ENCODE measurements around the gene DAND5. TPM values are rescaled to one million over a fixed set of nuclear protein-coding genes. Genes with fewer than 3 reads are reported as not detected.

Gene DAND5
- total and polyA plus RNA-seq, 4 experiments from 2014 or later, result not detected

DNA sequence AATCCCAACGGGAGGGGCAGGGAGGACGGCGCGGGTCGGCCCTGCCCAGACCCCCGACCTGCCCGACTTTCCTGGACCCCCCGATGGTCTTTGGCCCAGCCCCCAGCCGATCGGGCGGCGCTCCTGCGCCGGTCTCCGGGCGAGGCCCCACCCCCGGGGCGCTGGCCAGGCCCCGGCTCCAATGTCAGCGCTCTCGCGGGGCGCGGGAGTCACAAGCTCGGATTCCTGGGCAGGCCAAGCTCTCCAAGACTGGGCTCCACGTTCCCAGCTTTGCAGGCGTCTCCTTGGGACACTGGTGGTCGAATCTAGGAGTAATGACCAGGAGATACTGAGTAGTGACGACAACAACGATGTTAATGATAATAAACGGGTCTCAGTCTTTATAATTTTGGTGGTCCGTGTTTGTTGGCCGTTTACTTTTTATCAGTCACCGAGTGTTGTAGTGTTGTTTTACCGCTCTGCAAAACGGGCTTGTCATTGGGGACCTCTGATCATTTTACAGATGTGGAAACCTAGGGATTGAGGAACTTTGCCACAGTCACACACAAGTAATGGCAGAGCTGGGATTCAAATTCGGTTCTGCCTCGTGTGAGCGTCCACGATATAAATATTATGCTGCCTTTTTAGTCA, 23.2 kb upstream of the DAND5 start:
- H3K4me1 Mint-ChIP-seq, result peaks cover 14 to 52% (median 27%) of the 10 kb centered on the region in 4 donors
- ChIA-PET POLR2A (ENCODE audit: partially characterized antibody) (interaction anchor here (0.6 to 2.7 kb wide), 5 partner anchors 8 to 32 kb away, joined by 3 to 13 read pairs (median 4); partner anchors contain the start of genes FARSA and GADD45GIP1), CTCF (ENCODE audit: partially characterized antibody) (interaction anchor here (0.8 to 1.3 kb wide), 2 partner anchors 20 to 61 kb away, joined by 3 to 5 read pairs; no protein-coding TSS in a partner anchor)
- Histone ChIP-seq H3K36me3 (ENCODE audit: insufficient read depth, low read length) (peaks cover 61% of the 10 kb centered on the region), H3K27ac (ENCODE audit: low read depth, low read length) (peak overlapping the region; percentile 78), H3K4me1 (ENCODE audit: insufficient read depth, low read length) (peaks cover 25% of the 10 kb centered on the region), H3K4me3 (ENCODE audit: low read length in 2 of 2) (peak overlapping the region in 1 of 2 donors; percentile 64), H3K27me3 (ENCODE audit: insufficient read depth, low read length) (no peaks in the 10 kb centered on the region), H3K9me3 (ENCODE audit: control insufficient read depth in 1 of 2, low read length in 2 of 2) (no peaks in the 10 kb centered on the region)
- intact Hi-C loops (cut with micrococcal nuclease), result loop anchor here (5.0 kb wide), 1 partner anchor 154 kb away; the partner anchor contains the start of gene JUNB
- peak overlapping the region; percentile 79 to 91 (median 86) for H3K4me3 Mint-ChIP-seq
- peak in 1 of 5 donors; percentile 43 for DNase-seq
- H3K27ac Mint-ChIP-seq, result peak overlapping the region; percentile 83 to 99 (median 96)
- H3K27me3 Mint-ChIP-seq, result peaks cover 0 to 2% of the 10 kb centered on the region in 2 donors
- peaks cover 0 to 3% (median 0%) of the 10 kb centered on the region in 8 donors for H3K9me3 Mint-ChIP-seq
- peaks cover 37 to 69% of the 10 kb centered on the region in 2 donors for H3K36me3 Mint-ChIP-seq

DNA sequence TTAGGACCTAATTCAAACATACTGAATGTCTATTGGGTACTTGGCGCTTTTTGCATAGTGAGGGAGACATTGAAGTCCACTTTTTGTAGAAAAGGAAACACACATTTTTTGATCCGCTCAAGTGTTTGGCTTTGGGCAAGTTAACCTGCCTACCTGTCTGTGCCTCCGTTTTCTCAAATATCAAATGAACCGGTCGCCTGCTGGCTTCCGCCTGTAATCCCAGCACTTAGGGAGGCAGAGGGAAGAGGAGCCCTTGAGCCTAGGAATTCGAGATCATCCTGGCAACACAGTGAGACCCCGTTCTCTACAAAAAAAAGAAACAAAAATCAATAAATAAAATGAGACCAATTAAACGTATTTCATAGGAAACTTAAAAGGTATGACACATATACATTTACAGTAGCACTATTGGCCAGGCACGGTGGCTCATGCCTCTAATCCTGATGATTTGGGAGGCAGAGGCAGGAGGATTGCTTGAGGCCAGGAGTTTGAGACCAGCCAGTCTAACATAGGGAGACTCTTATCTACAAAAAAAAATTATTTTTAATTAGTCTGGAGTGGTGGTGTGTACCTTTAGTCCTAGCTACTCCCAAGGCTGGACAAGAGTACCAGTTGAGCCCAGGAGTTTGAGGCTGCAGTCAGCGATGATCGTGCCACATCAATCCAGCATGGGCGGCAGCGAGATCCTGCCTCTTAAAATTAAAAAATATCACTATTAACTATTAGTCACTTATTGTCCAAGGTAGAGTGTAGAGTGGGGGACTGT, 22.5 kb upstream of the DAND5 start:
- POLR2A ChIA-PET (ENCODE audit: partially characterized antibody), result interaction anchor here (0.6 to 2.7 kb wide), 8 partner anchors 9 to 156 kb away, joined by 3 to 13 read pairs (median 5); partner anchors contain the start of genes CALR, FARSA, GADD45GIP1 and JUNB
- no peaks in the 10 kb centered on the region for H3K9me3 ChIP-seq (ENCODE audit: control insufficient read depth in 1 of 2, low read length in 2 of 2)
- DNase-seq, result no peak
- H3K36me3 ChIP-seq (ENCODE audit: insufficient read depth, low read length), result peaks cover 57% of the 10 kb centered on the region
- H3K27me3 ChIP-seq (ENCODE audit: insufficient read depth, low read length), result no peaks in the 10 kb centered on the region
- Mint-ChIP-seq H3K9me3 (peaks cover 0 to 3% (median 0%) of the 10 kb centered on the region in 8 donors), H3K4me1 (peaks cover 14 to 52% (median 27%) of the 10 kb centered on the region in 4 donors), H3K27me3 (peaks cover 0 to 2% of the 10 kb centered on the region in 2 donors), H3K36me3 (peaks cover 44 to 73% of the 10 kb centered on the region in 2 donors), H3K4me3 (peak overlapping the region; percentile 79 to 91 (median 86)), H3K27ac (peak overlapping the region; percentile 83 to 99 (median 94))
- intact Hi-C loops (cut with micrococcal nuclease), result loop anchor here (5.0 kb wide), 1 partner anchor 155 kb away; the partner anchor contains the start of gene JUNB
- peaks cover 25% of the 10 kb centered on the region for H3K4me1 ChIP-seq (ENCODE audit: insufficient read depth, low read length)
- peak overlapping the region; percentile 78 for H3K27ac ChIP-seq (ENCODE audit: low read depth, low read length)
- H3K4me3 ChIP-seq (ENCODE audit: low read length in 2 of 2), result peak overlapping the region in 1 of 2 donors; percentile 64
- CTCF ChIA-PET (ENCODE audit: partially characterized antibody), result interaction anchor here (0.8 to 1.5 kb wide), 3 partner anchors 18 to 62 kb away, joined by 3 to 7 read pairs (median 5); no protein-coding TSS in a partner anchor

DNA sequence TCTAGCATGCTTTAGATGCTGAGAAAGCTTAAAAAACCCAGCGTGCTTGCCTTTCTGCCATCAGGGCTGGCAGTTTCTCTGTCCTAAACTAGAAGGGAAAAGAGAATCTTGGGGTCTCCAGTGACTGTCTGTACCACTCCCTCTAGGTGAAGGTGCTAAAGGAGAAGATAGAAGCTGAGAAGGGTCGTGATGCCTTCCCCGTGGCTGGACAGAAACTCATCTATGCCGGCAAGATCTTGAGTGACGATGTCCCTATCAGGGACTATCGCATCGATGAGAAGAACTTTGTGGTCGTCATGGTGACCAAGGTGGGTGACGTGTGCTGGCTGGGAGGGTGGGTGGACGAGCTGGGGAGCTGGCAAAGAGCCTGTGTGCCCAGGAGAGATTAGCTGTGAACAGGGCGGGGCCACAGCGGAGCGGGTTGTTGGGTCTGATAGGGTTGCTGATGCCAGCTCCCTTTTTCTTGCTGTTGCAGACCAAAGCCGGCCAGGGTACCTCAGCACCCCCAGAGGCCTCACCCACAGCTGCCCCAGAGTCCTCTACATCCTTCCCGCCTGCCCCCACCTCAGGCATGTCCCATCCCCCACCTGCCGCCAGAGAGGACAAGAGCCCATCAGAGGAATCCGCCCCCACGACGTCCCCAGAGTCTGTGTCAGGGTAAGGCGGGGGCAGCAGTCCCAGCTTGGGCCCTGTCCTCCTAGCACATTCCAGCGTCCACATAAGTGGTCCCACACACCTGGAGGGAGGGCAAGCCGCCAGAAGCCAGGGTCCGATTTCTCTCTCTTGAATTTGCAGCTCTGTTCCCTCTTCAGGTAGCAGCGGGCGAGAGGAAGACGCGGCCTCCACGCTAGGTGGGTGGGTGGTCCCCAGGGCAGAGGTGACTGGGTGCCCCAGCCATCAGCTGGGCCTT, 21.4 kb upstream of the DAND5 start:
- Histone ChIP-seq H3K27ac (ENCODE audit: low read depth, low read length) (peak overlapping the region; percentile 0), H3K4me3 (ENCODE audit: low read length in 2 of 2) (no peak overlapping the region), H3K9me3 (ENCODE audit: control insufficient read depth in 1 of 2, low read length in 2 of 2) (no peaks in the 10 kb centered on the region), H3K36me3 (ENCODE audit: insufficient read depth, low read length) (peaks cover 50% of the 10 kb centered on the region), H3K27me3 (ENCODE audit: insufficient read depth, low read length) (no peaks in the 10 kb centered on the region), H3K4me1 (ENCODE audit: insufficient read depth, low read length) (peaks cover 25% of the 10 kb centered on the region)
- H3K4me1 Mint-ChIP-seq, result peaks cover 12 to 46% (median 22%) of the 10 kb centered on the region in 4 donors
- H3K4me3 Mint-ChIP-seq, result peak overlapping the region in 5 of 8 donors; percentile 13 to 26 (median 18)
- peaks cover 0 to 3% (median 0%) of the 10 kb centered on the region in 8 donors for H3K9me3 Mint-ChIP-seq
- peak in 1 of 5 donors; percentile 38 for DNase-seq
- intact Hi-C loops (cut with micrococcal nuclease), result loop anchor here (5.0 kb wide), 1 partner anchor 156 kb away; the partner anchor contains the start of gene JUNB
- peaks cover 0 to 2% of the 10 kb centered on the region in 2 donors for H3K27me3 Mint-ChIP-seq
- H3K36me3 Mint-ChIP-seq, result peaks cover 36 to 72% of the 10 kb centered on the region in 2 donors
- peak overlapping the region; percentile 10 to 99 (median 70) for H3K27ac Mint-ChIP-seq
- CTCF ChIA-PET (ENCODE audit: partially characterized antibody), result interaction anchor here (1.5 kb wide), 1 partner anchor 17 kb away, joined by 7 read pairs; no protein-coding TSS in a partner anchor
- POLR2A ChIA-PET (ENCODE audit: partially characterized antibody), result interaction anchor here (0.9 to 2.7 kb wide), 6 partner anchors 8 to 157 kb away, joined by 3 to 13 read pairs (median 5); partner anchors contain the start of genes CALR, FARSA, GADD45GIP1 and GCDH

DNA sequence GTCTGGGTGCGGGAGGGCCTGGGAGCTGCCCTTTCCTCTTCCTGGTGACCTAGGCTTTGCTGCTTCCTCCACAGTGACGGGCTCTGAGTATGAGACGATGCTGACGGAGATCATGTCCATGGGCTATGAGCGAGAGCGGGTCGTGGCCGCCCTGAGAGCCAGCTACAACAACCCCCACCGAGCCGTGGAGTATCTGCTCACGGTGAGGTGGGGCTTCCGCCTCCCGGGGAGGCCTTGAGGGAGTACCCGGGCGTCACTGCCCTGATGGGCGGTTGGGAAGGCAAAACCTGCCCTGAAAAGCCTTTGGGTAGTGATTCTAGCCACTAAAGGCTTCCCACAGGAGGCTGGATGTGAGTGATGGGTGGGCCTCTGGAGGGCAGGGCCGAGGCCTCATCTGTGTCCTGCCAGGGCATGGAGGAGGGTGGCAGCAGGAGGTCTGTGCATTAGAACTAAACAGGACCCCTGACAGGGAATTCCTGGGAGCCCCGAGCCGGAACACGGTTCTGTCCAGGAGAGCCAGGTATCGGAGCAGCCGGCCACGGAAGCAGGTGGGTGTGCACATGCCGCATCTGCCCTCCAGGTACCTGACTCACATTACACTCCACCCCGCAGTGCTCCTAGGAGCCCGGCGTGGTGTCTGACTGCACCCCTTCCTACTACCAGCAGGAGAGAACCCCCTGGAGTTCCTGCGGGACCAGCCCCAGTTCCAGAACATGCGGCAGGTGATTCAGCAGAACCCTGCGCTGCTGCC, 20.6 kb upstream of the DAND5 start:
- H3K36me3 Mint-ChIP-seq, result peaks cover 30 to 71% of the 10 kb centered on the region in 2 donors
- intact Hi-C loops (cut with micrococcal nuclease), result loop anchor here (5.0 kb wide), 1 partner anchor 156 kb away; the partner anchor contains the start of gene JUNB
- POLR2A ChIA-PET (ENCODE audit: partially characterized antibody), result interaction anchor here (0.9 to 2.0 kb wide), 6 partner anchors 7 to 158 kb away, joined by 3 to 12 read pairs (median 6); partner anchors contain the start of genes CALR, FARSA, GADD45GIP1 and JUNB

DNA sequence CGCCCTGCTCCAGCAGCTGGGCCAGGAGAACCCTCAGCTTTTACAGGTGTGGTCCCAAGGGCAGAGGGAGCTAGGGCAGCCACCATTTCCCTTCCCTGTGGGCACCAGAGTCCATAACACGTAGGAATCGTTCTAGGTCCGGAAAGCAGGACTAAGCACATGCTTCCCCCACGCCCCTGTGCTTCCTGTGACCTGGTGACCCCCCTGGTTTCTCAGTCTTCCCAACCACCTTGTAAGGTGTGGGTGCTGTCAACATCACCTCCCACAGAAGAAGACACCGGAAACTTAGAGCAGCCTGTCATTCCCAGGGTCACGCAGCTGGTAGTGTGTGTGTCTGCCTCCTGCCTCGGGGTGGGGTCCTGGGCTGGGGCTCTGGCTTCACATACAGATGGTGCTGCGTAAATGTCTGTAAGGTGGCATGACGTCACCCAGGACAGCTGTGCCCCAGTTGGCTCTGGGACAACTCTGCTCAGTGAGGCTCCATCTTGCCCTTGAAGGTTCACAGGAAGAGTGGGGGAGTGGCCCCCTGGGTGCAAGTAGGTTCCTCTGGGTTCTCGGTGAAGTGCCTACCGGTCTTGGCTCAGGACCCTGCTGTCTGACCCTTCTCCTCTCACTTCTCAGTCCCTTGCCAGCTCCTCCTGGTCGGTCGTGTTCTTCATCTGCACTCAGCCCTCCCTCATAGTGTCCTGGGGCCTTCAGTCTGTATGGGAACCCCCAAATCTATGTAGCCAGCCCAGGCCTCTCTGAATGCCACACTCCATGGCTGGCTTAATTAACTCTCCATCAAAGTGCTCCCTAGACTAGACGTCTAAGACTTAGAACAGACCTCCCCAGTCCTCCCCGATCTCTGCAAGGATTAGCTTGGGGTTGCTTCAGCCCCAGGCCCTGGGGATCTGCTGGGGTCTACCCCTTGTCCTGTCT, 19.8 kb upstream of the DAND5 start:
- Mint-ChIP-seq H3K27me3 (peaks cover 0 to 2% of the 10 kb centered on the region in 2 donors), H3K4me3 (peak overlapping the region in 2 of 8 donors; percentile 6 to 25), H3K9me3 (peaks cover 0 to 3% (median 0%) of the 10 kb centered on the region in 8 donors), H3K4me1 (peaks cover 11 to 37% (median 18%) of the 10 kb centered on the region in 4 donors), H3K36me3 (peaks cover 30 to 72% of the 10 kb centered on the region in 2 donors), H3K27ac (peak overlapping the region in 2 of 7 donors; percentile 55 to 85)
- Histone ChIP-seq H3K27ac (ENCODE audit: low read depth, low read length) (no peak overlapping the region), H3K36me3 (ENCODE audit: insufficient read depth, low read length) (peaks cover 44% of the 10 kb centered on the region), H3K27me3 (ENCODE audit: insufficient read depth, low read length) (no peaks in the 10 kb centered on the region), H3K4me1 (ENCODE audit: insufficient read depth, low read length) (peaks cover 25% of the 10 kb centered on the region), H3K9me3 (ENCODE audit: control insufficient read depth in 1 of 2, low read length in 2 of 2) (no peaks in the 10 kb centered on the region), H3K4me3 (ENCODE audit: low read length in 2 of 2) (no peak overlapping the region)
- CTCF ChIA-PET (ENCODE audit: partially characterized antibody), result interaction anchor here (0.8 to 2.4 kb wide), 2 partner anchors 15 to 16 kb away, joined by 5 read pairs; no protein-coding TSS in a partner anchor
- intact Hi-C loops (cut with micrococcal nuclease), result loop anchor here (5.0 kb wide), 1 partner anchor 157 kb away; the partner anchor contains the start of gene JUNB
- DNase-seq, result no peak
- POLR2A ChIA-PET (ENCODE audit: partially characterized antibody), result interaction anchor here (1.1 to 2.0 kb wide), 2 partner anchors 11 to 16 kb away, joined by 4 to 10 read pairs; partner anchors contain the start of genes CALR and FARSA

More for the DNA sequence above, 20.6 kb upstream of the DAND5 start:
- Mint-ChIP-seq H3K4me3 (peak overlapping the region in 2 of 8 donors; percentile 4 to 40), H3K27ac (peak overlapping the region in 4 of 7 donors; percentile 29 to 99 (median 60)), H3K27me3 (peaks cover 0 to 2% of the 10 kb centered on the region in 2 donors), H3K9me3 (peaks cover 0 to 3% (median 0%) of the 10 kb centered on the region in 8 donors), H3K4me1 (peaks cover 9 to 39% (median 16%) of the 10 kb centered on the region in 4 donors)
- CTCF ChIA-PET (ENCODE audit: partially characterized antibody), result interaction anchor here (0.8 to 1.5 kb wide), 2 partner anchors 16 to 17 kb away, joined by 5 to 7 read pairs; no protein-coding TSS in a partner anchor
- no peak overlapping the region for H3K4me3 ChIP-seq (ENCODE audit: low read length in 2 of 2)
- peaks cover 25% of the 10 kb centered on the region for H3K4me1 ChIP-seq (ENCODE audit: insufficient read depth, low read length)
- H3K27ac ChIP-seq (ENCODE audit: low read depth, low read length), result no peak overlapping the region
- no peaks in the 10 kb centered on the region for H3K9me3 ChIP-seq (ENCODE audit: control insufficient read depth in 1 of 2, low read length in 2 of 2)
- H3K27me3 ChIP-seq (ENCODE audit: insufficient read depth, low read length), result no peaks in the 10 kb centered on the region
- DNase-seq, result peak in 1 of 5 donors; percentile 28
- H3K36me3 ChIP-seq (ENCODE audit: insufficient read depth, low read length), result peaks cover 49% of the 10 kb centered on the region

All from CD4-positive, alpha-beta memory T cell (primary cell).